GM12873 (cell line): ENCODE measurements around the gene SERPINA12.
A peak's percentile ranks its signal among the peaks of the same experiment; 100 is the strongest.

ENCODE experiments used
- TF ChIP-seq, protein P1 (sequence below): IDR thresholded peaks from 2 replicates; pipeline ENCODE4 v1.5.1; 2012; ENCODE audit warnings: low read depth, mild to moderate bottlenecking, moderate library complexity, low read length, control low read depth; ENCODE audit not compliant: insufficient read depth; ENCODE audit errors: missing control alignments

Gene SERPINA12

DNA sequence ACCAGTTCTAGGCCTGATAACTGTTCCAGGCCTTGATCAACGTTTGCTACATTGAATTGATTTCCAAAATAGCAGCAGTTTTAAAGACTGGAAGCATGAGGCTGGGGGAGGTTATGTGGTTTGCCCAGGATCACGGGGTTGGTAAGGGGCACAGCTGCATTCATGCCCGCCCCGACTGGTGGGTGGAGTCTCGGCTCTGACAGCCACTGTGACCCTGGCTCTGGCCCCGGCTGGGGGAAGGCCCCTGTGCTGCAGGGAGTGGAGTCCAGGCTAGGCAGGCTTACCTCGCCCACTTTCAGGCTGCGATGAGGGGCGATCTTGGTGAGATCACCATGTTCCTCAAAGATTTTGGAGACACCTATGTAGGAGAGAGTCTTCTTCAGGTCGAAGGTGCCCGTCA, 19.9 kb downstream of the SERPINA12 start:
- TF ChIP-seq, protein P1, sequence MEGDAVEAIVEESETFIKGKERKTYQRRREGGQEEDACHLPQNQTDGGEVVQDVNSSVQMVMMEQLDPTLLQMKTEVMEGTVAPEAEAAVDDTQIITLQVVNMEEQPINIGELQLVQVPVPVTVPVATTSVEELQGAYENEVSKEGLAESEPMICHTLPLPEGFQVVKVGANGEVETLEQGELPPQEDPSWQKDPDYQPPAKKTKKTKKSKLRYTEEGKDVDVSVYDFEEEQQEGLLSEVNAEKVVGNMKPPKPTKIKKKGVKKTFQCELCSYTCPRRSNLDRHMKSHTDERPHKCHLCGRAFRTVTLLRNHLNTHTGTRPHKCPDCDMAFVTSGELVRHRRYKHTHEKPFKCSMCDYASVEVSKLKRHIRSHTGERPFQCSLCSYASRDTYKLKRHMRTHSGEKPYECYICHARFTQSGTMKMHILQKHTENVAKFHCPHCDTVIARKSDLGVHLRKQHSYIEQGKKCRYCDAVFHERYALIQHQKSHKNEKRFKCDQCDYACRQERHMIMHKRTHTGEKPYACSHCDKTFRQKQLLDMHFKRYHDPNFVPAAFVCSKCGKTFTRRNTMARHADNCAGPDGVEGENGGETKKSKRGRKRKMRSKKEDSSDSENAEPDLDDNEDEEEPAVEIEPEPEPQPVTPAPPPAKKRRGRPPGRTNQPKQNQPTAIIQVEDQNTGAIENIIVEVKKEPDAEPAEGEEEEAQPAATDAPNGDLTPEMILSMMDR, result no peak

DNA sequence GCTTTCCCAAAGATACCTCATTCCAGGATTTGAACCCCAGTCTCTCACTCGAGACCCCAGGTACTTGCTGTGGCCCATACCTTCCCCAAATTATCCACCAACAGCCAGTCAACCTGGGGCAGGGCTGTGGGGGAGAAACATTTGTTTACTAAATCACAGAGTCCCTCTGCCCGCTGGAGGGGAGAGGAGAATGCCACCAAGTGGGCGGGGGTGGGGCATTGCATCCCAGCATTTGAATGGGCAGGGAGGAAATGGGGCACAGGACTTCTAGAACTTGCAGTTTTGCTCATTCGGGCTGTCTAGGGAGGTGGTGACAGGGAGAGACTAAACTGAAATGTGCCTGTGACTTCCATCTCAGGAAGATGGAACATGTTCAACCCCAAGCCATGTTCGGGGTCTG, 22.4 kb downstream of the SERPINA12 start:
- TF ChIP-seq, protein P1, result no peak

DNA sequence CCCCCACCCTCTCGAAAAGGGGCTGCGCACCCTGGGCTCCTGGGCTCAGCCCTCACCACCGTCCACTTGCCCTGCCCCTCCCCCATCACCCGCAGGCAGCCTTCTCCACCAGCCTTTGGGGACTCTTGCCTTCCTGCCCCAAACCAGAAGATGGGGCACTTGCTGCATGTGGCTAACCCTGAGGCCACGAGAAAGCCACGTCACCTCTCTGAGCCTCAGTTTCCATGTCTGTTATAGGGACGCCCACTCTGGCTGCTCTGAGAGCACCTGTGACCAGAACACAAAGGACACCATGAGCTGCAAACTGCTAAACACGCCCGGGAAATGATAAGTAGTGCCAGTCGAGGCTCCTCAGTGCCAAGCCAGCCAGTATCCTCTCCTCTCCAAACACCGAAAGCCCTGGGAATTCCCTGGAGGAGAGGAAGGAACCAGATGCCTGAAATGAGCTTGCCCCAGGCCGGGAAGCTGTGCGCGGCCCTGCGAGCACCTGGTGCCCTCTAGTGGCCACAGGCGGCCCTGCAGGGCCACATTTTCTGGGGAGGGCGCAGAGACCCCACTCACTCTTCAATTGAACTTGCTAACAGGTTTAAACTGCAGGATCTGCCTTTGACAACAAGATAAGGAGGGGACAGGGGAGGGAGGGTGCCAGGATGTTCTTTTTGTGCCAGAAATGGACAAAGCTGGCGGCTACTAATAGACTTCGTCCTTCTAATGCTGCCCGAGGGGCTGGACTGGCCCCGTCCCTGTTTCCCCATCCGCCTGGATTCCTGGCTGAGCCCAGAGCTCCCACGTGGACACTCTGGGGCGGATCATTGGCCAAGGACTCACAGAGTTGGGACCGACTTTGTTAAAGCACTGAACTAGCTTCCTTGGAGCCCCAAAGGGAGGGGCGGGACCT, 23.1 kb downstream of the SERPINA12 start:
- TF ChIP-seq, protein P1, result peak; percentile 99

DNA sequence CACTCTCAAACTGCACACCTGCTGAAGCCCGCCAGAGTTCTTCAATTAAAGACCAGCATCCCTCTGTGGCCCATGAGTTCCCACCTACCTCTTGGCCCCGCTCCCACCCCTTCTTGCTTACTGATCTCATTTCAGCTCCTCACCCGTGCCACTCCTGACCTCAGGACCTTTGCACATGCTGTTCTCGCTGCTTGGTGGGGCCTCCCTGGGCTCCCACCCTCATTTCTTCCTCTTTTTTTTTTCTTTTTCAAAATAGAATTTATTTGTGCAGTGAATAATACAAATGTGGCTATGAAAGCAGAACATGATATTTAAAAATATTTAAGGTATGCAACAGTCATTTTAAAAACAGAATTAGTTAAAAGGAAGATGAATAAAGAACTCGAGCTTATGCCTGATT, 24.8 kb downstream of the SERPINA12 start:
- TF ChIP-seq, protein P1, result no peak

DNA sequence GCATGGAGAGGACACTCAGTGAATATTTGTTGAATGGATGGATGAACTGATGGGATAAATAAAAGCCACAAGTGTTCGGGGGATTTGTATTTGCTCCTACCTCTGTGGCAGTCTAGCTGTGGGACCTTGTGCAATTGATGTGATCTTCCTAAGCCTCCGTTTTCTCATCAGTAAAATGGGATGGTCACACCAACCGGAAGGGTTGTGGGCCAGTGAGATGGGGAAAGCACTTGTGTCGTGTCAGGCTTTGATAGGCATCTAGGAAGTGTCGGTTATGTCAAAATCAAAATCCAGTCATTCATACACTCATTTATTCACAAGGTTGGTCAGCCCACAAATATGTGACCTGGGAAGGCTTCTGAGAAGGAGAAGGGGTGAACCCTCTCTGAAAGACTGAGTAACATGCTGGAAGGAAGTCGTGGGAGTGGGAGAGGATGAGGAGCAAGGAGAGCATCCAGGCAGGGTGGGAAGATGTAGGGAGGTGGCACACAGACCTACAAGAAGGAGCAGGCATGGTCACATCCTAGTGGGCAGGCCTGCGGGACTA, 25.5 kb downstream of the SERPINA12 start:
- TF ChIP-seq, protein P1, result no peak

DNA sequence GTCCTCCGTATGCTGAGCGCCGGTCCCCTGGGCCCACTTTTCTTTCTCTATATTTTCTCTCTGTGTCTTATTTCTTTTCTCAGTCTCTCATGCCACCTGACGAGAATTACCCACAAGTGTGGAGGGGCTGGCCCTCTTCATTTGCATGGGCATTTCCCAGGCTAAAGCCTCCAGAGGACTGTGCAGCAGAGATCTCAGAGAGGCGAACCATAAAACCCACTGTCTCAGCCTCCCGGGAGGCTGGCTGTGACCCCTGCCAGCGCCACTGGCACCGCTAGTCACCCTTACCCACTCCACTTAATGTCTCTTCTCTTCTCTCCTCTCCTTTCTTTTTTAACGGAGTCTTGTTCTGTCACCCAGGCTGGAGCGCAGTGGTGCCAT, 26.2 kb downstream of the SERPINA12 start:
- TF ChIP-seq, protein P1, result no peak

DNA sequence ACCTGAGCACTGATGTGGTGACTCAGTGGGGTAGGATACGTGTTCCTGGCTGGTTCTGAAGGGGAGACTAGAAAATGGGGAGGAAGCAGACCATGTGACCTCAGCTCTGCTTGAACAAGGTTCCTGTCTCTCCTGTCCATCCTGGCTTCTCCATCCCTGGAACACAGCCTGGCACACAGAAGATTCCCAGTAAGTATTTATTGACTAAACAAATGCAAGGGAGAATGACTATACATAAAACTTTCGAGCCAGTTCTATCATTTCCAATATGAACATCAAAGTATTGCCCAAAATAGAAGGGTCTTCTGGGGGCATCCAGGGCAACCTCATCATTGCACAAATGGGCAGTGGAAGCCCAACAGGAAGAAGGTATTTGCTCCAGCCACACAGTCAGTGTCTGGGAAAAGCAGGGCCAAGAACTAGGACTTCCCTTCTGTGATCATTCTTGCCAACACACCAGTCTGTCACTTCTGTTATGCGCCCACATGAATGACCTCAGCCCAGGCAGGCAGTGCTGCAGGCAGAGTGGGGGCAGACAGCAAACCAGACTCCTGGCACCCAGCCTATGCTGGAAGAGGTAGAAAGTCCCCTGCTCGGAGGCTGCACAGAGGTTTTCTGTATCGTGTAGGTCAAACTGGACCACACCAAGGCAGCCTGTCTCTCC, 27.7 kb downstream of the SERPINA12 start:
- TF ChIP-seq, protein P1, result no peak
